HepG2 (cell line): ENCODE data around the gene EFCAB8. TPM values are rescaled to one million over a fixed set of nuclear protein-coding genes. Genes with fewer than 3 reads are reported as not detected.

Source experiments
- ARNT2 ChIP-seq: sonication (generic); formaldehyde crosslinking; IDR thresholded peaks from 2 replicates; pipeline ENCODE4 v1.8.0; 2022; ENCODE audit warnings: mild to moderate bottlenecking, low read depth, missing genetic modification reagents, moderate library complexity
- BCL6 ChIP-seq: IDR thresholded peaks from 2 replicates; pipeline ENCODE4 v1.6.1; 2016; ENCODE audit warnings: missing genetic modification reagents, missing compliant biosample characterization
- CC2D1A ChIP-seq: sonication (generic); formaldehyde crosslinking; IDR thresholded peaks from 2 replicates; pipeline ENCODE4 v1.8.1; 2023; ENCODE audit warnings: mild to moderate bottlenecking, missing genetic modification reagents
- HNF4A ChIP-seq: sonication (generic); formaldehyde crosslinking; IDR thresholded peaks from 2 replicates; pipeline ENCODE4 v1.4.0; 2020; ENCODE audit warnings: missing genetic modification reagents
- NONO ChIP-seq, 2 experiments: fragments of 450-650 bp in 1 of 2; sonication (generic) in 1 of 2; formaldehyde crosslinking in 1 of 2; IDR thresholded peaks in 1 of 2; conservative IDR thresholded peaks in 1 of 2; 2 replicates each; pipeline versions ENCODE4 v1.6.1 to v1.8.0; 2017 to 2022; ENCODE audit warnings: mild to moderate bottlenecking in 1 of 2, missing genetic modification reagents in 1 of 2, moderate library complexity in 1 of 2
- NR2F1 ChIP-seq, 2 experiments: fragments of 450-650 bp in 1 of 2; formaldehyde crosslinking in 1 of 2; IDR thresholded peaks; 2 replicates each; pipeline versions ENCODE4 v1.5.0 to v1.6.1; 2016 to 2020; ENCODE audit warnings: mild to moderate bottlenecking in 1 of 2, missing compliant biosample characterization in 1 of 2, missing genetic modification reagents in 1 of 2, moderate library complexity in 1 of 2
- PRMT3 ChIP-seq: sonication (generic); formaldehyde crosslinking; IDR thresholded peaks from 2 replicates; pipeline ENCODE4 v1.8.1; 2022; ENCODE audit warnings: low read depth, mild to moderate bottlenecking, moderate library complexity, missing genetic modification reagents, borderline replicate concordance
- RBM22 ChIP-seq: fragments of 200-400 bp; formaldehyde crosslinking; optimal IDR thresholded peaks from 2 replicates; pipeline ENCODE3; 2017; ENCODE audit warnings: mild to moderate bottlenecking, low read length, moderate library complexity
- SOX6 ChIP-seq, 2 experiments: fragments of 450-650 bp in 1 of 2; sonication (generic) in 1 of 2; formaldehyde crosslinking in 1 of 2; IDR thresholded peaks; 2 replicates each; pipeline versions ENCODE4 v1.4.0 to v1.6.1; 2017 to 2020; ENCODE audit warnings: antibody characterized with exemption in 1 of 2, mild to moderate bottlenecking in 1 of 2, missing genetic modification reagents in 1 of 2
- STAT5B ChIP-seq: sonication (generic); formaldehyde crosslinking; IDR thresholded peaks from 2 replicates; pipeline ENCODE4 v1.4.0; 2020; ENCODE audit warnings: missing genetic modification reagents
- ZMYM2 ChIP-seq: sonication (generic); formaldehyde crosslinking; IDR thresholded peaks from 2 replicates; pipeline ENCODE4 v1.8.0; 2022; ENCODE audit warnings: mild to moderate bottlenecking, missing genetic modification reagents
- ZNF121 ChIP-seq: sonication (generic); formaldehyde crosslinking; IDR thresholded peaks from 2 replicates; pipeline ENCODE4 v1.5.0; 2020; ENCODE audit warnings: mild to moderate bottlenecking, missing genetic modification reagents
- ZNF678 ChIP-seq: sonication (generic); formaldehyde crosslinking; IDR thresholded peaks from 2 replicates; pipeline ENCODE4 v1.4.0; 2020; ENCODE audit warnings: mild to moderate bottlenecking, missing genetic modification reagents
- ZNF7 ChIP-seq: IDR thresholded peaks from 2 replicates; pipeline ENCODE4 v1.6.1; 2016; ENCODE audit warnings: missing biosample characterization, missing genetic modification reagents
- ZNF777 ChIP-seq: sonication (generic); formaldehyde crosslinking; IDR thresholded peaks from 2 replicates; pipeline ENCODE4 v1.4.0; 2020; ENCODE audit warnings: missing genetic modification reagents
- polyA plus RNA-seq, 8 experiments: library from polyadenylated mRNA; depleted of rRNA in 3 of 8; stranded (reverse) in 7 of 8; unstranded in 1 of 8; fragments of >200 nt; fragmentation: Illumina TruSeq in 4 of 8; extraction: Trizol in 4 of 8; gene quantifications; 2 replicates each; pipeline versions ENCODE4 v1.2.1 to v1.2.3, GENCODE V29; 2011 to 2016; ENCODE audit warnings: low read depth in 4 of 8, missing spikeins in 1 of 8, mixed read lengths in 1 of 8; ENCODE audit not compliant: insufficient read depth in 1 of 8
- total RNA-seq, 5 experiments: library from RNA; depleted of rRNA; stranded (reverse); fragments of >200 nt; fragmentation: Illumina TruSeq; extraction: Trizol; gene quantifications; 2 replicates each; pipeline ENCODE4 v1.2.3, GENCODE V29; 2016; ENCODE audit warnings: low read depth in 1 of 5
- TF ChIP-seq, protein P1 (sequence below): sonication (generic); formaldehyde crosslinking; IDR thresholded peaks from 2 replicates; pipeline ENCODE4 v1.5.1; 2020; ENCODE audit warnings: mild to moderate bottlenecking, moderate library complexity, missing genetic modification reagents
- TF ChIP-seq, protein P2 (sequence below): IDR thresholded peaks from 2 replicates; pipeline ENCODE4 v1.6.1; 2016; ENCODE audit warnings: missing compliant biosample characterization, missing genetic modification reagents, borderline replicate concordance
- TF ChIP-seq, protein P3 (sequence below): sonication (generic); formaldehyde crosslinking; IDR thresholded peaks from 2 replicates; pipeline ENCODE4 v1.4.0; 2020; ENCODE audit warnings: missing genetic modification reagents, mild to moderate bottlenecking, borderline replicate concordance
- TF ChIP-seq, protein P4 (sequence below): sonication (generic); formaldehyde crosslinking; IDR thresholded peaks from 2 replicates; pipeline ENCODE4 v1.4.0; 2020; ENCODE audit warnings: missing genetic modification reagents

EFCAB8 gene
- total and polyA plus RNA-seq, 2 of the 13 experiments (the other 11 are each of a cell fraction or from before 2014, with no cell fraction given), result 0.15 to 0.22 TPM

DNA sequence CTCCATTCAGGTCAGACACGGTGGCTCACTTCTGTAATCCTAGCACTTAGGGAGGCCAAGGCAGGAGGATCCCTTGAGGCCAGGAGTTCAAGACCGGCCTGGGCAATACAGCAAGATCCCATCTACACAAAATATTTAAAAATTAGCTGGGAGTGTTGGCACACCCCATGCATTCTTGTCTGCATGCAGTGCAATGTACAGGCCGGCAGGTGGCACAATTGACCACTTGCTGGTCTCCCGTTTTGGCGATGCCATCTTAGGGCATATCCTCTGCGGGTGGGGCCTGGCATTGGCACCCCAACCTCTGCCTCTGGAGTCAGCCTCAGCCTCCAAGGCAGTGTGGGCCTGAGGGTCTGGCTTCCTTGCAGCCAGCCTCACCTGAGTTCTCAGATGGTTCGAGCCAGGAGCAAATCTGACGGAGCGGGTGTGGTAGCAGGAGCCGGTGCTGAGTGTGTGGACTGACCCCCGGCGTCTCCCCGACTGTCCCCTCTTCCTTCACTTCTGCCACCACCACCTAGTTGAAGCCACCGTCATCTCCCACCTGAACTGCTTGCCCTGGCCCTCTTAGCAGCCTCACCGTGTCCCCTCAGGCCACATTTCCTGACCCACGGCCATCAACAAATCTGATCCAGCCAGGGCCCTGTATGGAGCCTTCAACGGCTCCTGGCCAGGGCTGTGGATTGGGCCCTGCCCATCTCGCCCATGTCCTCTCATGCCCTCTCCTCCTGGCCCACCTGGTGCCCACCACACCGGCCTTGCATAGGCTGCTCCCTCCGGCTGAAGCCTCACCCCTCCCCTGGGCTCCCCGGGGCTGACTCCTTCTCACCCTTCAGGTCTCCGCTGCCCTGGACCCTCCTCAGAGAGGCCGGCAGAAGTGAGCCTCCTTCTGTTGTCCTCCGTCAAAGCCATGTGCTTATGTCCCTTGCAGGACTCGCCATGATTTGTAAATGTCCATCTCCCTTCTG, 44.0 kb downstream of the EFCAB8 start (continued):
- TF ChIP-seq ZNF777 (CRISPR knock-in tag), result no peak
- TF ChIP-seq RBM22, result no peak
- TF ChIP-seq BCL6 (CRISPR knock-in tag), result 0 out of 2 replicates have a peak, but pooled peaks have one; percentile 26
- no peak for TF ChIP-seq PRMT3 (CRISPR knock-in tag)
- TF ChIP-seq, protein P1, sequence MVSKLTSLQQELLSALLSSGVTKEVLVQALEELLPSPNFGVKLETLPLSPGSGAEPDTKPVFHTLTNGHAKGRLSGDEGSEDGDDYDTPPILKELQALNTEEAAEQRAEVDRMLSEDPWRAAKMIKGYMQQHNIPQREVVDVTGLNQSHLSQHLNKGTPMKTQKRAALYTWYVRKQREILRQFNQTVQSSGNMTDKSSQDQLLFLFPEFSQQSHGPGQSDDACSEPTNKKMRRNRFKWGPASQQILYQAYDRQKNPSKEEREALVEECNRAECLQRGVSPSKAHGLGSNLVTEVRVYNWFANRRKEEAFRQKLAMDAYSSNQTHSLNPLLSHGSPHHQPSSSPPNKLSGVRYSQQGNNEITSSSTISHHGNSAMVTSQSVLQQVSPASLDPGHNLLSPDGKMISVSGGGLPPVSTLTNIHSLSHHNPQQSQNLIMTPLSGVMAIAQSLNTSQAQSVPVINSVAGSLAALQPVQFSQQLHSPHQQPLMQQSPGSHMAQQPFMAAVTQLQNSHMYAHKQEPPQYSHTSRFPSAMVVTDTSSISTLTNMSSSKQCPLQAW (CRISPR knock-in tag), result peak; percentile 57; the same call in 1 of the 2 replicates
- TF ChIP-seq CC2D1A (CRISPR knock-in tag), result no peak
- TF ChIP-seq, protein P2, sequence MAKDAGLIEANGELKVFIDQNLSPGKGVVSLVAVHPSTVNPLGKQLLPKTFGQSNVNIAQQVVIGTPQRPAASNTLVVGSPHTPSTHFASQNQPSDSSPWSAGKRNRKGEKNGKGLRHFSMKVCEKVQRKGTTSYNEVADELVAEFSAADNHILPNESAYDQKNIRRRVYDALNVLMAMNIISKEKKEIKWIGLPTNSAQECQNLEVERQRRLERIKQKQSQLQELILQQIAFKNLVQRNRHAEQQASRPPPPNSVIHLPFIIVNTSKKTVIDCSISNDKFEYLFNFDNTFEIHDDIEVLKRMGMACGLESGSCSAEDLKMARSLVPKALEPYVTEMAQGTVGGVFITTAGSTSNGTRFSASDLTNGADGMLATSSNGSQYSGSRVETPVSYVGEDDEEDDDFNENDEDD (CRISPR knock-in tag), result no peak
- TF ChIP-seq, protein P3, sequence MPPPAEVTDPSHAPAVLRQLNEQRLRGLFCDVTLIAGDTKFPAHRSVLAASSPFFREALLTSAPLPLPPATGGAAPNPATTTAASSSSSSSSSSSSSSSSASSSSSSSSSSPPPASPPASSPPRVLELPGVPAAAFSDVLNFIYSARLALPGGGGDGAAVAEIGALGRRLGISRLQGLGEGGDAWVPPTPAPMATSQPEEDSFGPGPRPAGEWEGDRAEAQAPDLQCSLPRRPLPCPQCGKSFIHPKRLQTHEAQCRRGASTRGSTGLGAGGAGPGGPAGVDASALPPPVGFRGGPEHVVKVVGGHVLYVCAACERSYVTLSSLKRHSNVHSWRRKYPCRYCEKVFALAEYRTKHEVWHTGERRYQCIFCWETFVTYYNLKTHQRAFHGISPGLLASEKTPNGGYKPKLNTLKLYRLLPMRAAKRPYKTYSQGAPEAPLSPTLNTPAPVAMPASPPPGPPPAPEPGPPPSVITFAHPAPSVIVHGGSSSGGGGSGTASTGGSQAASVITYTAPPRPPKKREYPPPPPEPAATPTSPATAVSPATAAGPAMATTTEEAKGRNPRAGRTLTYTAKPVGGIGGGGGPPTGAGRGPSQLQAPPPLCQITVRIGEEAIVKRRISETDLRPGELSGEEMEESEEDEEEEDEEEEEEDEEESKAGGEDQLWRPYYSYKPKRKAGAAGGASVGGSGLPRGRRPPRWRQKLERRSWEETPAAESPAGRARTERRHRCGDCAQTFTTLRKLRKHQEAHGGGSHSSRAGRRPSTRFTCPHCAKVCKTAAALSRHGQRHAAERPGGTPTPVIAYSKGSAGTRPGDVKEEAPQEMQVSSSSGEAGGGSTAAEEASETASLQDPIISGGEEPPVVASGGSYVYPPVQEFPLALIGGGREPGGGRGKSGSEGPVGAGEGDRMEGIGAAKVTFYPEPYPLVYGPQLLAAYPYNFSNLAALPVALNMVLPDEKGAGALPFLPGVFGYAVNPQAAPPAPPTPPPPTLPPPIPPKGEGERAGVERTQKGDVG, result no peak
- TF ChIP-seq ARNT2 (CRISPR knock-in tag), result 0 out of 2 replicates have a peak, but pooled peaks have one; percentile 34
- TF ChIP-seq HNF4A (CRISPR knock-in tag), result no peak
- no peak for TF ChIP-seq NONO (IDR thresholded peaks at IDR 0.05)
- no peak for TF ChIP-seq NONO (CRISPR knock-in tag; conservative IDR thresholded peaks at IDR 0.05)
- TF ChIP-seq, protein P4, sequence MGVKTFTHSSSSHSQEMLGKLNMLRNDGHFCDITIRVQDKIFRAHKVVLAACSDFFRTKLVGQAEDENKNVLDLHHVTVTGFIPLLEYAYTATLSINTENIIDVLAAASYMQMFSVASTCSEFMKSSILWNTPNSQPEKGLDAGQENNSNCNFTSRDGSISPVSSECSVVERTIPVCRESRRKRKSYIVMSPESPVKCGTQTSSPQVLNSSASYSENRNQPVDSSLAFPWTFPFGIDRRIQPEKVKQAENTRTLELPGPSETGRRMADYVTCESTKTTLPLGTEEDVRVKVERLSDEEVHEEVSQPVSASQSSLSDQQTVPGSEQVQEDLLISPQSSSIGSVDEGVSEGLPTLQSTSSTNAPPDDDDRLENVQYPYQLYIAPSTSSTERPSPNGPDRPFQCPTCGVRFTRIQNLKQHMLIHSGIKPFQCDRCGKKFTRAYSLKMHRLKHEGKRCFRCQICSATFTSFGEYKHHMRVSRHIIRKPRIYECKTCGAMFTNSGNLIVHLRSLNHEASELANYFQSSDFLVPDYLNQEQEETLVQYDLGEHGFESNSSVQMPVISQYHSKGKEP (CRISPR knock-in tag), result no peak
- no peak for TF ChIP-seq ZNF678 (CRISPR knock-in tag)
- no peak for TF ChIP-seq NR2F1 (CRISPR knock-in tag; IDR thresholded peaks at IDR 0.05)
- TF ChIP-seq ZNF121 (CRISPR knock-in tag), result peak; percentile 99
- no peak for TF ChIP-seq ZNF7 (CRISPR knock-in tag)
- no peak for TF ChIP-seq SOX6 (IDR thresholded peaks at IDR 0.05)
- TF ChIP-seq SOX6 (CRISPR knock-in tag; IDR thresholded peaks at IDR 0.05), result no peak
- TF ChIP-seq ZMYM2 (CRISPR knock-in tag), result 0 out of 2 replicates have a peak, but pooled peaks have one; percentile 55
- TF ChIP-seq STAT5B (CRISPR knock-in tag), result no peak
